HUES64 (cell line): ENCODE measurements around the gene UQCC3. TPM values are rescaled to one million over a fixed set of nuclear protein-coding genes. Genes with fewer than 3 reads are reported as not detected.

Experiments used
- H3K27ac ChIP-seq: 2 replicates; pipeline ENCODE4 v1.7.0; 2013; ENCODE audit warnings: low read depth, low read length, inconsistent platforms
- H3K27me3 ChIP-seq: 2 replicates; pipeline ENCODE4 v1.6.1; 2013; ENCODE audit warnings: mild to moderate bottlenecking, low read length; ENCODE audit not compliant: insufficient read depth
- H3K36me3 ChIP-seq: 2 replicates; pipeline ENCODE4 v1.6.1; 2013; ENCODE audit warnings: mild to moderate bottlenecking, low read length; ENCODE audit not compliant: insufficient read depth
- H3K4me1 ChIP-seq: 2 replicates; pipeline ENCODE4 v1.6.1; 2013; ENCODE audit warnings: mild to moderate bottlenecking, low read length, moderate library complexity; ENCODE audit not compliant: insufficient read depth
- H3K4me3 ChIP-seq: 2 replicates; pipeline ENCODE4 v1.5.1; 2013; ENCODE audit warnings: mild to moderate bottlenecking, low read length, moderate library complexity
- H3K9ac ChIP-seq: 2 replicates; pipeline ENCODE4 v1.6.1; 2013; ENCODE audit warnings: mild to moderate bottlenecking, low read depth, low read length
- H3K9me3 ChIP-seq: 2 replicates; pipeline ENCODE4 v1.6.1; 2013; ENCODE audit warnings: low read depth, low read length; ENCODE audit not compliant: insufficient read depth
- WGBS: fragments of 150-250, 120-280 bp; methylation state at CpG from one replicate; pipeline ENCODE4 v1.1.7; 2013; ENCODE audit warnings: missing lambda C conversion rate; 5-methylcytosine and 5-hydroxymethylcytosine counted together
- polyA plus RNA-seq, 2 experiments: library from polyadenylated mRNA; stranded (reverse); fragments of 50-300 nt; gene quantifications; one replicate each; pipeline ENCODE4 v1.2.3, GENCODE V29; 2013

The UQCC3 gene
- polyA plus RNA-seq (2013, experiment 1 of 2) = 12.8 TPM
- 14.5 TPM for polyA plus RNA-seq (2013, experiment 2 of 2)

GRCh38 chr11:62671608-62672389 is at the start of gene UQCC3, which contains the start of gene LBHD1:
TSS of gene UQCC3 (plus strand) at chr11:62671673. CDS start at chr11:62671746, 73 bp downstream.
TSS of gene LBHD1 (minus strand) at chr11:62672267. CDS start at chr11:62670031, 2,236 bp downstream.
- Histone ChIP-seq H3K9ac (peak within 1 kb of the TSS; percentile 88), H3K27me3 (no peaks in the 10 kb centered on the region), H3K9me3 (no peaks in the 10 kb centered on the region), H3K4me3 (peak within 1 kb of the TSS; percentile 77), H3K4me1 (0 out of 2 replicates have a peak, but pooled peaks cover under 1% of the 10 kb centered on the region), H3K27ac (peak within 1 kb of the TSS; percentile 72), H3K36me3 (peaks cover 43% of the 10 kb centered on the region)
- WGBS = 1% methylated on average over 59 of the region's 59 CpGs

GRCh38 chr11:62622476-62623089 is 48.9 kb upstream of the UQCC3 start:
- WGBS = 87% methylated on average over 6 of the region's 7 CpGs
- Histone ChIP-seq H3K4me3 (peak overlapping the region; percentile 93), H3K4me1 (peaks cover 10% of the 10 kb centered on the region; the same call in 1 of the 2 replicates), H3K27me3 (no peaks in the 10 kb centered on the region), H3K9me3 (no peaks in the 10 kb centered on the region), H3K36me3 (peaks cover 27% of the 10 kb centered on the region), H3K9ac (peak overlapping the region; percentile 21), H3K27ac (peak overlapping the region; percentile 91)

- no peak overlapping the region for H3K9ac ChIP-seq
- H3K36me3 ChIP-seq = peaks cover 78% of the 10 kb centered on the region
- H3K9me3 ChIP-seq = no peaks in the 10 kb centered on the region
- H3K4me3 ChIP-seq = no peak overlapping the region
- H3K4me1 ChIP-seq = no peaks in the 10 kb centered on the region
- 92% methylated on average over 3 of the region's 3 CpGs for WGBS
- H3K27ac ChIP-seq = no peak overlapping the region
- H3K27me3 ChIP-seq = no peaks in the 10 kb centered on the region
Measured at GRCh38 chr11:62627713-62628112, 43.8 kb upstream of the UQCC3 start.

GRCh38 chr11:62632492-62632891 is 39.0 kb upstream of the UQCC3 start:
- Histone ChIP-seq H3K9me3 (no peaks in the 10 kb centered on the region), H3K36me3 (peaks cover 98% of the 10 kb centered on the region), H3K9ac (no peak overlapping the region), H3K27me3 (no peaks in the 10 kb centered on the region), H3K4me3 (no peak overlapping the region), H3K27ac (no peak overlapping the region), H3K4me1 (no peaks in the 10 kb centered on the region)
- 97% methylated on average over 6 of the region's 6 CpGs for WGBS

- Histone ChIP-seq H3K27ac (no peak overlapping the region), H3K27me3 (no peaks in the 10 kb centered on the region), H3K36me3 (peaks cover 45% of the 10 kb centered on the region), H3K9me3 (no peaks in the 10 kb centered on the region), H3K9ac (no peak overlapping the region), H3K4me3 (no peak overlapping the region), H3K4me1 (no peaks in the 10 kb centered on the region)
- 98% methylated on average over 8 of the region's 8 CpGs for WGBS
Measured at GRCh38 chr11:62644220-62644619, 27.3 kb upstream of the UQCC3 start.

GRCh38 chr11:62645671-62645945 is 25.9 kb upstream of the UQCC3 start:
- Histone ChIP-seq H3K36me3 (peaks cover 46% of the 10 kb centered on the region), H3K27ac (peak overlapping the region; percentile 93)
- 28% methylated on average over 11 of the region's 11 CpGs for WGBS

GRCh38 chr11:62645946-62646824 is 25.3 kb upstream of the UQCC3 start, which contains the start of gene GANAB:
TSS of gene GANAB (minus strand) at chr11:62646613. CDS start at chr11:62646599, 14 bp downstream.
- H3K4me3 ChIP-seq = peak within 1 kb of the TSS; percentile 92
- H3K36me3 ChIP-seq = peaks cover 48% of the 10 kb centered on the region
- WGBS = under 1% methylated on average over 73 of the region's 73 CpGs

More at GRCh38 chr11:62645671-62645945, 25.9 kb upstream of the UQCC3 start:
- H3K4me3 ChIP-seq = peak overlapping the region; percentile 92
- H3K9me3 ChIP-seq = no peaks in the 10 kb centered on the region
- H3K27me3 ChIP-seq = no peaks in the 10 kb centered on the region
- peak overlapping the region; percentile 99 for H3K9ac ChIP-seq
- no peaks in the 10 kb centered on the region for H3K4me1 ChIP-seq

GRCh38 chr11:62646825-62647608 is 24.5 kb upstream of the UQCC3 start:
- no peak overlapping the region for H3K9ac ChIP-seq
- H3K4me1 ChIP-seq = no peaks in the 10 kb centered on the region
- no peaks in the 10 kb centered on the region for H3K9me3 ChIP-seq
- 0 out of 2 replicates have a peak overlapping the region, but pooled peaks have one; percentile 28 for H3K4me3 ChIP-seq
- H3K27ac ChIP-seq = peak overlapping the region; percentile 16; the same call in 1 of the 2 replicates
- H3K27me3 ChIP-seq = no peaks in the 10 kb centered on the region
- peaks cover 48% of the 10 kb centered on the region for H3K36me3 ChIP-seq
- 78% methylated on average over 31 of the region's 32 CpGs for WGBS

More at GRCh38 chr11:62645946-62646824, 25.3 kb upstream of the UQCC3 start, which contains the start of gene GANAB:
- peak within 1 kb of the TSS; percentile 93 for H3K27ac ChIP-seq
- peak within 1 kb of the TSS; percentile 99 for H3K9ac ChIP-seq
- H3K27me3 ChIP-seq = no peaks in the 10 kb centered on the region
- H3K4me1 ChIP-seq = no peaks in the 10 kb centered on the region
- no peaks in the 10 kb centered on the region for H3K9me3 ChIP-seq

- H3K4me1 ChIP-seq = no peaks in the 10 kb centered on the region
- H3K36me3 ChIP-seq = peaks cover 47% of the 10 kb centered on the region
- WGBS = 93% methylated on average over 6 of the region's 6 CpGs
- no peak overlapping the region for H3K4me3 ChIP-seq
- H3K27ac ChIP-seq = no peak overlapping the region
- no peaks in the 10 kb centered on the region for H3K27me3 ChIP-seq
- no peaks in the 10 kb centered on the region for H3K9me3 ChIP-seq
- no peak overlapping the region for H3K9ac ChIP-seq
Measured at GRCh38 chr11:62647609-62648005, 23.9 kb upstream of the UQCC3 start.
